NCI-H510A (cell line): ENCODE results near the gene ZNF747.

Source experiments
- DNase-seq: peaks from one replicate; lab custom pipeline; 2025; lab: John Stamatoyannopoulos, UW

Gene ZNF747

GRCh38 chr16:30515275-30515674, 19.4 kb downstream of the ZNF747 start:
- no peak for DNase-seq

GRCh38 chr16:30511509-30511908, 23.1 kb downstream of the ZNF747 start:
- no peak for DNase-seq

- no peak for DNase-seq
Observed at GRCh38 chr16:30510376-30510938, 24.2 kb downstream of the ZNF747 start.

- DNase-seq, result no peak
Observed at GRCh38 chr16:30509081-30509765, 25.4 kb downstream of the ZNF747 start.

GRCh38 chr16:30503403-30504296, 31.0 kb downstream of the ZNF747 start:
- no peak for DNase-seq

GRCh38 chr16:30499284-30499683, 35.4 kb downstream of the ZNF747 start:
- DNase-seq, result no peak

GRCh38 chr16:30494709-30495108, 39.9 kb downstream of the ZNF747 start:
- DNase-seq, result no peak

GRCh38 chr16:30493941-30494488, 40.6 kb downstream of the ZNF747 start:
- no peak for DNase-seq

GRCh38 chr16:30491744-30492308, 42.8 kb downstream of the ZNF747 start:
- no peak for DNase-seq

GRCh38 chr16:30491229-30491628, 43.4 kb downstream of the ZNF747 start:
- no peak for DNase-seq

- DNase-seq, result no peak
Observed at GRCh38 chr16:30490210-30490609, 44.4 kb downstream of the ZNF747 start.

GRCh38 chr16:30488764-30489605, 45.7 kb downstream of the ZNF747 start:
- DNase-seq, result no peak

GRCh38 chr16:30485818-30486436, 48.7 kb downstream of the ZNF747 start:
- no peak for DNase-seq

GRCh38 chr16:30484887-30485286, 49.8 kb downstream of the ZNF747 start:
- no peak for DNase-seq

GRCh38 chr16:30482366-30482765, 52.3 kb downstream of the ZNF747 start:
- no peak for DNase-seq

GRCh38 chr16:30481381-30481780, 53.3 kb downstream of the ZNF747 start:
- no peak for DNase-seq
